ENCODE data around the gene TFB1M. TPM values are rescaled to one million over a fixed set of nuclear protein-coding genes. Genes with fewer than 3 reads are reported as not detected.

Gene TFB1M
- total RNA-seq, 1 experiment from 2014 or later: 24.5 TPM

GRCh38 chr6:155212616-155213380, 101.5 kb downstream of the TFB1M start:
- DNase-seq (ENCODE audit: low read depth): no peak

DNA sequence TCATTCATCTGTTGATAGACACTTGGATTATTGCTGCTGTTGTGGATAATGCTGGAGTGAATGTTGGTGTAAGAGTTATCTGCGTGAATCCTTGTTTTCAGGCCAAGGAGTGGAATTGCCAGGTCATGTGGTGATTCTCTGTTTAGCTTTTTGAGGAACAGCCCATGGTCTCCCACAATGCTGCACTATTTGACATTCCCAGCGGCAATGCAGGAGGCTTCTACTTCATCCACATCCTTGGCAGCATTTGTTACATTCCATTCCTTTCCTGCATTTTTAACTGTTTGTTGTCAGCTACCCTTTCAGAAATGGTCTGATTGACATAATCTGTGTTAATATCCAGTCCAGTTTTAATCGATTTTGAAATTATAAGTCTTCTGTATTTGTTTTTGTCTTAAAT, 102.2 kb downstream of the TFB1M start:
- DNase-seq (ENCODE audit: low read depth): no peak

GRCh38 chr6:155207223-155207622, 107.1 kb downstream of the TFB1M start:
- no peak for DNase-seq (ENCODE audit: low read depth)

Other genes starting within 250 kb of the TFB1M start
- not detected in 2 replicates for gene CLDN20, start 50.5 kb downstream of the TFB1M start, total RNA-seq (2014; rRNA removed; shearing (Covaris generic))
- gene NOX3, start 141.4 kb upstream of the TFB1M start, total RNA-seq (2014; rRNA removed; shearing (Covaris generic)): not detected in 2 replicates